SHP77 treated with DMSO at 0.1 percent for 48 hours (cell line): Measurements from ENCODE around the gene EP400.

Experiments
- DNase-seq: peaks from one replicate; lab custom pipeline; 2025; lab: John Stamatoyannopoulos, UW

EP400 gene

DNA sequence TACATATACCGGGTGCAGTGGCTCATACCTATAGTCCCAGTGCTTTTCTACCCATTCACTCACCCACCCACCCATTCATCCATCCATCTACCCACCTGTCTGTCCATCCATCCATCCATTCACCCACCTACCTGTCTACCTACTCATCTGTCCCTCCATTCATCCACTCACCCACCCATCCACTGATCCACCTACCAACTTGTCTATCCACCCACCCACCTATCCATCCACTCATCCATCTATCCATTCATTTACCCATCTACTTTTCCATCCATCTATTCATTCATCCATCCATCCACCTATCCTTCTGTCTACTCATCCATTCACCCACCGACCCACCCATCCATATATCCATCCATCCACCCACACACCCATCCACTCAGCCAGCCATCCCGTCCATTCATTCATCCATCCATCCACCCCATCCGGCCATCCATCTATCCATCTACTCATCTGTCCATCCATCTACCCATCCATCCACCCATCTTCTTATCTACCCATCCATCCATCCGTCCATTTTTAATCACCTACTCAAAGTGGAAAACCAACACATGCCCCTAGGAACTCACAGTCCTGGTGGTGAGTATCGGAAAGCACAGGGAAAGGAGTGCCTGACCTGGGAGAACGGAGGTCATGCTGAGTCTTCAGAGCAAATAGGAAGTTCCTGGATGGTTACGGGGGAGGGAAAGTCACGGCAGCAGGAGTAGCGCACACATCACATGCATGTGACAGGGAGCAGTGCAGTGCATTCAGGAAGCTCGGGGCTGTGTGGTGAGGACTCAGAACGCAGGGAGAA lies 174.4 kb downstream of the EP400 start:
- DNase-seq = no peak

DNA sequence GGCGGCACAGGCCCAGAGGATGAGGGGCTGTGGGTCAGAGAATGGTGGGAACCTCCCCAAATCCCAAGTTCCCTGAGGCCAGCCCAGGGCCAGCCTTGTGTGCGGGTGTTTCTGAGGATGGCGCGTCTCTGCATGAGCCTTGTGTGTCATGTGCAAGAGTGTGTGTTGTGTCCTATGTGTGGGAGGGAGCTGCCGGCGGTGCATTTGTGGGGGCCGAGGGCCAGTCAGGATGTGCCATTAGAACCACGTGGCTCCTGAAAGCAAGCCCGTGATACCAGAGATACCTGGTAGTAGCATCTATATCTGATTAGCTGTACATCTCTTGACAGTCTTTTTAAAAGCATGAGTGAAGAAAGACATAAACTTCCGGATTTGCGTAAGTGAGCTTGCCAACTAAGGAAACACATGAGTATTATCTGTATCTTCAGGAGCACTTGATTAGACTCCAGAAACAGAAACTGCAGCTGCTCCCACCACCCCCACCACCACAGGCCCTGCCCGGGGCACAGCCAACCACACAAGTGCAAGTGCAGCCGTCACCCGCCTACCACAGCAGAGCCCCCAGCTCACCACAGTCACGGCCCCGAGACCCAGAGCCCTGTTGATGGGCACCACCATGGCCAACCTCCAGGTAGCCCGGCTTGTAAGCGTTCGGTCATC lies 175.2 kb downstream of the EP400 start:
- DNase-seq = no peak

DNA sequence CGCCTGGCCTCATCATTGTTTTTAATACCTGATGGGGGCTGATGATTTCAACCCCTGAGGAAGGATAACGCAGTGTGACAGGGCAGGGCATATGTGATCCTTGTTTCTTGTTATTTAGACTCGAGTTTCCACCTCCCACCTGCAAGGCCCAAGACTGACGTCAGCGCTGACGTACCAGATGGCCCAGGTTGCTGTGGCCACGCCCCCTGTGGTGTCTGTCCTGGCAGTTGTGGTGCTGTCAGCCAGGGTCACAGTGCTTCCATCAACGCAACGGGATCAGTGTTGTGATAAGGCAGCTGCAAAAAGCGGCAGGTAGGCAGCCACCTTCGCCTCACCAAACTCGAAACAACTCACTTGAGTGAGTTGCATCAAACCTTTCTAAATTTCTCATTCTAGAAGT lies 176.0 kb downstream of the EP400 start:
- DNase-seq = no peak

DNA sequence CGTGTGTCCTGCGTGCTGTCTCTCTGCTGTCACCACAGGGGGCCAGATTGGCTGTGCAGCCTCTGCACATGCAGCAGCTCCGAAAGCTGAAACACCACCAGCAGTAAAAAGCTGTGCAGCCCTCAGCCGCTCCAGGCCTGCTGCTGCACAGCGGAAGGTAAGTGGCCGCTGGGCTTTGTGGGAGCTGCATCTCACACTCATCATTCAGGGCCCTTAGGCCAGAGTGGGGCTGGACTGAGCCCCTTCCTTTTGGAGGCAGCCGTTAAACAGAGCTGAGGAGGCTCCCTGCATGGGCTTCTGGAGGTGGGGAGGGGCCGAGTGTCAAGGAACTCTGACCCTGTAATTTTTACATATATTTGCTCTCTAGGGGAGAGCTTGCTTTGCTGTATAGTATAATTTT lies 177.3 kb downstream of the EP400 start:
- no peak for DNase-seq

DNA sequence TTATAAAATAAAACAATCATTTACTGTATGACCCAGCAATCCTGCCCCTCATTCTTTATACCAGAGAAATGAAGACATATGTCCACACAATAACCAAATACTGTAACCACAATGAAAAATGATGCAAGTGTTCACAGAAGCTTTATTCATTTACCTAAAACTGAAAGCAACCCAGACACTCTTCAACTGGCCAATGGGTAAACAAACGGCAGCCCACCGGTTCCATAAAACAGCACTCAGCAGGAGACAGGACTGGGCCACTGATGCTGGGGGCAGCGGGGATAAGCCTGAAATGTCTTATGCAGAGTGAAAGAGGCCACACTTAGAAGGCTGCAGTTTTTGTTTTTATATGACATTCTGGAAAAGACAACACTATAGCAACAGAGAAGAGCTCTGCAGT lies 179.3 kb downstream of the EP400 start:
- no peak for DNase-seq

DNA sequence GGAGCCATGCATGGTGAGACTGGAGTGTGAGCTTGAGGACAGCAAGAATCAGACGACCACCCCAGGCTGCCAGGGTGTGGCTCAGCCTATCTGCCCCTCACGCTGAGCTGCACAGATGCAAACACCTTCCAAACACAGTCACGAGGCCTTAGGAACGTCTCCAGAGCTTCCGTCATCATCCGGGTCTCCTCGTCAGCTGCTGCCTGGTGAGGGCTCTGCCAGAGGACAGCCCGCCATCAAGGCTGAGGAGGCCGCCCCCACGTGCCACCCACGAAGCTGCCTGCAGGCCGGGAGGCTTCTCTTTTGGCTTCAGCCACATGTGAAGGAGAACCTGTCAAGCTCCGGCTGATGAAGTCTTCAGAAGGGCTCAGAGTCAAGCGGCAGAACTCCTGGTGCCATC lies 180.9 kb downstream of the EP400 start:
- DNase-seq = no peak
